Stimulated activated CD8-positive, alpha-beta memory T cell treated with anti-CD3 and anti-CD28 coated beads, Interleukin-7, amount 100 ng/mL, for 4 hours (primary cell): ENCODE data around the gene NFATC1.

Experiments
- DNase-seq, 2 donors: peaks; one replicate each; pipeline ENCODE4 v3.0.0-alpha.2; 2020; ENCODE audit warnings: low read depth in 2 of 2

The NFATC1 gene

GRCh38 chr18:79537758-79538157 is 142.0 kb downstream of the NFATC1 start:
- DNase-seq: no peak

- DNase-seq: no peak
Measured at GRCh38 chr18:79538635-79539034, 142.9 kb downstream of the NFATC1 start.

GRCh38 chr18:79540161-79540903 is 144.6 kb downstream of the NFATC1 start:
- DNase-seq: no peak

GRCh38 chr18:79540904-79541282 is 145.2 kb downstream of the NFATC1 start:
- DNase-seq: no peak

GRCh38 chr18:79542213-79542612 is 146.5 kb downstream of the NFATC1 start:
- no peak for DNase-seq

GRCh38 chr18:79542876-79543750 is 147.4 kb downstream of the NFATC1 start:
- no peak for DNase-seq

GRCh38 chr18:79543861-79544385 is 148.2 kb downstream of the NFATC1 start:
- no peak for DNase-seq

GRCh38 chr18:79544386-79544963 is 148.7 kb downstream of the NFATC1 start:
- no peak for DNase-seq

- no peak for DNase-seq
Measured at GRCh38 chr18:79545255-79545654, 149.5 kb downstream of the NFATC1 start.

- DNase-seq: no peak
Measured at GRCh38 chr18:79545736-79546171, 150.0 kb downstream of the NFATC1 start.

GRCh38 chr18:79546781-79547272 is 151.1 kb downstream of the NFATC1 start:
- DNase-seq: no peak

GRCh38 chr18:79547413-79548076 is 151.8 kb downstream of the NFATC1 start:
- DNase-seq: no peak

GRCh38 chr18:79548077-79548450 is 152.3 kb downstream of the NFATC1 start:
- DNase-seq: no peak

GRCh38 chr18:79548621-79548985 is 152.9 kb downstream of the NFATC1 start:
- DNase-seq: no peak

GRCh38 chr18:79548986-79549637 is 153.4 kb downstream of the NFATC1 start:
- no peak for DNase-seq

GRCh38 chr18:79549638-79550000 is 153.9 kb downstream of the NFATC1 start:
- DNase-seq: no peak

- DNase-seq: no peak
Measured at GRCh38 chr18:79552140-79552631, 156.5 kb downstream of the NFATC1 start.

- no peak for DNase-seq
Measured at GRCh38 chr18:79552696-79553095, 157.0 kb downstream of the NFATC1 start.

GRCh38 chr18:79553154-79553553 is 157.4 kb downstream of the NFATC1 start:
- no peak for DNase-seq

GRCh38 chr18:79553696-79554095 is 158.0 kb downstream of the NFATC1 start:
- no peak for DNase-seq

GRCh38 chr18:79554321-79554720 is 158.6 kb downstream of the NFATC1 start:
- DNase-seq: no peak
